Stimulated activated CD8-positive, alpha-beta memory T cell treated with anti-CD3 and anti-CD28 coated beads, Interleukin-7, amount 100 ng/mL, for 48 hours (primary cell): ENCODE data around the gene PDE6A.
"Not testable (repeated sequence)": the region's sequence is repeated elsewhere in the genome, so short reads cannot be mapped to it uniquely, and the experiment has no call there.

Experiments
- DNase-seq, 2 donors: peaks; one replicate each; pipeline ENCODE4 v3.0.0-alpha.2; 2020; ENCODE audit warnings: low read depth in 1 of 2; ENCODE audit errors: extremely low read depth in 1 of 2

PDE6A gene

GRCh38 chr5:149870232-149870631 is 74.4 kb downstream of the PDE6A start:
- no peak for DNase-seq

GRCh38 chr5:149869411-149869821 is 75.2 kb downstream of the PDE6A start:
- no peak for DNase-seq

- DNase-seq = no peak
These were observed 78.8 kb downstream of the PDE6A start for GRCh38 chr5:149865746-149866145.

GRCh38 chr5:149863830-149864229 is 80.8 kb downstream of the PDE6A start:
- DNase-seq = no peak

GRCh38 chr5:149863176-149863575 is 81.4 kb downstream of the PDE6A start:
- no peak for DNase-seq

GRCh38 chr5:149860801-149861322 is 83.7 kb downstream of the PDE6A start:
- DNase-seq = no peak

- DNase-seq = no peak
These were observed 84.8 kb downstream of the PDE6A start for GRCh38 chr5:149859746-149860145.

GRCh38 chr5:149858481-149858880 is 86.1 kb downstream of the PDE6A start:
- not testable (repeated sequence) for DNase-seq

GRCh38 chr5:149857499-149857898 is 87.1 kb downstream of the PDE6A start:
- no peak for DNase-seq

- DNase-seq = no peak
These were observed 89.2 kb downstream of the PDE6A start for GRCh38 chr5:149855366-149855765.

- no peak for DNase-seq
These were observed 89.7 kb downstream of the PDE6A start for GRCh38 chr5:149854866-149855265.

- no peak for DNase-seq
These were observed 90.9 kb downstream of the PDE6A start for GRCh38 chr5:149853701-149854100.

- no peak for DNase-seq
These were observed 91.3 kb downstream of the PDE6A start for GRCh38 chr5:149853331-149853648.

GRCh38 chr5:149852641-149853330 is 91.8 kb downstream of the PDE6A start:
- peak in 1 of 2 donors; percentile 18 for DNase-seq

GRCh38 chr5:149851211-149851610 is 93.4 kb downstream of the PDE6A start:
- no peak for DNase-seq

GRCh38 chr5:149849966-149850910 is 94.4 kb downstream of the PDE6A start:
- no peak for DNase-seq

- DNase-seq = no peak
These were observed 95.2 kb downstream of the PDE6A start for GRCh38 chr5:149849280-149849965.

GRCh38 chr5:149847611-149848010 is 97.0 kb downstream of the PDE6A start:
- no peak for DNase-seq

GRCh38 chr5:149846021-149846420 is 98.6 kb downstream of the PDE6A start:
- no peak for DNase-seq

GRCh38 chr5:149845601-149846000 is 99.0 kb downstream of the PDE6A start:
- DNase-seq = no peak
